Measurements from ENCODE around the gene TBCE. TPM values are rescaled to one million over a fixed set of nuclear protein-coding genes. Genes with fewer than 3 reads are reported as not detected.

The TBCE gene
- polyA plus RNA-seq, 1 donor from 2014 or later, result 72.9 TPM

- TF ChIP-seq SMC3 (conservative IDR thresholded peaks at IDR 0.05; ENCODE audit: poor library complexity), result no peak
- TF ChIP-seq TAF1 (IDR thresholded peaks at IDR 0.05; ENCODE audit: low read depth), result no peak
- Histone ChIP-seq H3K36me3 (ENCODE audit: insufficient read depth, low read length) (no peaks in the 10 kb centered on the region), H3K4me3 (ENCODE audit: low read length) (no peak overlapping the region), H3F3A (ENCODE audit: insufficient read depth, low read length, poor library complexity, severe bottlenecking) (no peaks in the 10 kb centered on the region), H3K9me3 (ENCODE audit: low read length) (no peaks in the 10 kb centered on the region), H3K4me2 (ENCODE audit: low read length) (no peak overlapping the region), H3K79me2 (replicated peaks; ENCODE audit: insufficient read depth, low read length) (peaks cover 3% of the 10 kb centered on the region), H4K20me1 (ENCODE audit: insufficient read depth) (no peaks in the 10 kb centered on the region), H3K27me3 (ENCODE audit: insufficient read depth, low read depth, low read length) (no peaks in the 10 kb centered on the region), H3K9ac (ENCODE audit: low read length) (no peak overlapping the region), H3K9me2 (ENCODE audit: insufficient read depth, low read length) (no peaks in the 10 kb centered on the region), H3K27ac (ENCODE audit: low read length) (no peak overlapping the region), H2AFZ (ENCODE audit: low read depth, low read length) (no peak overlapping the region)
These were observed 127.3 kb downstream of the TBCE start for GRCh38 chr1:235494531-235494930.

GRCh38 chr1:235495030-235495429 lies 127.8 kb downstream of the TBCE start:
- Histone ChIP-seq H3K79me2 (replicated peaks; ENCODE audit: insufficient read depth, low read length) (peaks cover 5% of the 10 kb centered on the region), H3K9me3 (ENCODE audit: low read length) (no peaks in the 10 kb centered on the region), H3K36me3 (ENCODE audit: insufficient read depth, low read length) (no peaks in the 10 kb centered on the region), H3F3A (ENCODE audit: insufficient read depth, low read length, poor library complexity, severe bottlenecking) (no peaks in the 10 kb centered on the region), H2AFZ (ENCODE audit: low read depth, low read length) (no peak overlapping the region), H3K9ac (ENCODE audit: low read length) (no peak overlapping the region), H3K4me3 (ENCODE audit: low read length) (no peak overlapping the region), H3K4me2 (ENCODE audit: low read length) (no peak overlapping the region), H3K27me3 (ENCODE audit: insufficient read depth, low read depth, low read length) (no peaks in the 10 kb centered on the region), H3K27ac (ENCODE audit: low read length) (no peak overlapping the region), H3K9me2 (ENCODE audit: insufficient read depth, low read length) (no peaks in the 10 kb centered on the region), H4K20me1 (ENCODE audit: insufficient read depth) (no peaks in the 10 kb centered on the region)
- TF ChIP-seq MXI1 (conservative IDR thresholded peaks at IDR 0.05; ENCODE audit: poor library complexity, severe bottlenecking), result no peak
- no peak for TF ChIP-seq EP300 (conservative IDR thresholded peaks at IDR 0.05; ENCODE audit: poor library complexity, severe bottlenecking)
- no peak for TF ChIP-seq POLR2AphosphoS5 (IDR thresholded peaks at IDR 0.05)
- TF ChIP-seq CTCF (IDR thresholded peaks at IDR 0.05; ENCODE audit: poor library complexity, severe bottlenecking), result no peak
- TF ChIP-seq REST (IDR thresholded peaks at IDR 0.05; ENCODE audit: borderline replicate concordance), result no peak
- no peak for TF ChIP-seq RAD21 (conservative IDR thresholded peaks at IDR 0.05)
- TF ChIP-seq TAF1 (IDR thresholded peaks at IDR 0.05; ENCODE audit: low read depth), result no peak
- no peak for TF ChIP-seq SMC3 (conservative IDR thresholded peaks at IDR 0.05; ENCODE audit: poor library complexity)
- TF ChIP-seq EZH2 (IDR thresholded peaks at IDR 0.05; ENCODE audit: borderline replicate concordance, insufficient read depth, low read length, poor library complexity, severe bottlenecking), result no peak

- no peak overlapping the region for H3K27ac ChIP-seq (ENCODE audit: low read length)
- H2AFZ ChIP-seq (ENCODE audit: low read depth, low read length), result no peak overlapping the region
- H3K27me3 ChIP-seq (ENCODE audit: insufficient read depth, low read depth, low read length), result no peaks in the 10 kb centered on the region
- no peak overlapping the region for H3K4me2 ChIP-seq (ENCODE audit: low read length)
- H3K36me3 ChIP-seq (ENCODE audit: insufficient read depth, low read length), result no peaks in the 10 kb centered on the region
- H4K20me1 ChIP-seq (ENCODE audit: insufficient read depth), result no peaks in the 10 kb centered on the region
- no peaks in the 10 kb centered on the region for H3K9me2 ChIP-seq (ENCODE audit: insufficient read depth, low read length)
- H3K79me2 ChIP-seq (replicated peaks; ENCODE audit: insufficient read depth, low read length), result peaks cover 6% of the 10 kb centered on the region
- H3K9ac ChIP-seq (ENCODE audit: low read length), result no peak overlapping the region
- H3F3A ChIP-seq (ENCODE audit: insufficient read depth, low read length, poor library complexity, severe bottlenecking), result no peaks in the 10 kb centered on the region
- TF ChIP-seq POLR2AphosphoS5 (IDR thresholded peaks at IDR 0.05), result no peak
- no peak for TF ChIP-seq TAF1 (IDR thresholded peaks at IDR 0.05; ENCODE audit: low read depth)
- TF ChIP-seq CTCF (IDR thresholded peaks at IDR 0.05; ENCODE audit: poor library complexity, severe bottlenecking), result no peak
- TF ChIP-seq RAD21 (conservative IDR thresholded peaks at IDR 0.05), result no peak
- no peak for TF ChIP-seq EZH2 (IDR thresholded peaks at IDR 0.05; ENCODE audit: borderline replicate concordance, insufficient read depth, low read length, poor library complexity, severe bottlenecking)
- TF ChIP-seq SMC3 (conservative IDR thresholded peaks at IDR 0.05; ENCODE audit: poor library complexity), result no peak
- no peak for TF ChIP-seq EP300 (conservative IDR thresholded peaks at IDR 0.05; ENCODE audit: poor library complexity, severe bottlenecking)
- no peak for TF ChIP-seq MXI1 (conservative IDR thresholded peaks at IDR 0.05; ENCODE audit: poor library complexity, severe bottlenecking)
- no peak for TF ChIP-seq REST (IDR thresholded peaks at IDR 0.05; ENCODE audit: borderline replicate concordance)
- no peaks in the 10 kb centered on the region for H3K9me3 ChIP-seq (ENCODE audit: low read length)
- no peak overlapping the region for H3K4me3 ChIP-seq (ENCODE audit: low read length)
These were observed 128.3 kb downstream of the TBCE start for GRCh38 chr1:235495551-235495950.

Data from neural cell (in vitro differentiated cells).